Stimulated activated naive CD4-positive, alpha-beta T cell treated with Interleukin-2 at 50 U/mL for 16 hours (primary cell): Measurements from ENCODE around the gene SP5.
"Not testable (repeated sequence)": the region's sequence is repeated elsewhere in the genome, so short reads cannot be mapped to it uniquely, and the experiment has no call there.

Experiments used
- DNase-seq: peaks from one replicate; lab custom pipeline; 2025; lab: John Stamatoyannopoulos, UW

SP5 gene

DNA sequence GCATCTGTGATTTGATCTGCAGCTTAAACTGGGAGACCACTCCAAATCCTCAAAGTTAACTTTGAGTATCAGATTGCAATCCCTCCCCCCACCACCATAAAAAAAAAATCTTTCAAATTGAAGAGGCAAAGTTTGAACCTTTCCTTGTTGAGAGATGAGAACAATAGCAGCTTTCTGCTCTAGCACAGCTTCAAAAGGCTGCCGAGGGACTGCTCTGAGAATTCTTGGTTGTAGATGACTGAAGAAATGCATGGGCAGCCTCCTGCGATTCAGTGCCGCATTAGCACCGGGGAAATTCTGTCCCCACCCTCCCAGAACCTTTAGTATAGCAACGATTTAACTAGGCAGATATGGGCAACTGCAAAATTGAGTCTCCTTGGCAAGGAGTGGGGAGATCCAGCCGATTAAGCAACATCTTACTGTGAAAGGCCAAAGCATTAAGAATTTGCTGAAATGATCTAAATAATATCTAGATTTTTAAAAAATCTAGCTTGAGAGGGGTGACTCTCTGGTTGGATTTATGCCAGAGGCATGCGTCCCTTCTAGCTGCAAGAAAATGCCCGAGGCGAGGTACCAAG is 3.9 kb upstream of the SP5 start:
- DNase-seq, result no peak

DNA sequence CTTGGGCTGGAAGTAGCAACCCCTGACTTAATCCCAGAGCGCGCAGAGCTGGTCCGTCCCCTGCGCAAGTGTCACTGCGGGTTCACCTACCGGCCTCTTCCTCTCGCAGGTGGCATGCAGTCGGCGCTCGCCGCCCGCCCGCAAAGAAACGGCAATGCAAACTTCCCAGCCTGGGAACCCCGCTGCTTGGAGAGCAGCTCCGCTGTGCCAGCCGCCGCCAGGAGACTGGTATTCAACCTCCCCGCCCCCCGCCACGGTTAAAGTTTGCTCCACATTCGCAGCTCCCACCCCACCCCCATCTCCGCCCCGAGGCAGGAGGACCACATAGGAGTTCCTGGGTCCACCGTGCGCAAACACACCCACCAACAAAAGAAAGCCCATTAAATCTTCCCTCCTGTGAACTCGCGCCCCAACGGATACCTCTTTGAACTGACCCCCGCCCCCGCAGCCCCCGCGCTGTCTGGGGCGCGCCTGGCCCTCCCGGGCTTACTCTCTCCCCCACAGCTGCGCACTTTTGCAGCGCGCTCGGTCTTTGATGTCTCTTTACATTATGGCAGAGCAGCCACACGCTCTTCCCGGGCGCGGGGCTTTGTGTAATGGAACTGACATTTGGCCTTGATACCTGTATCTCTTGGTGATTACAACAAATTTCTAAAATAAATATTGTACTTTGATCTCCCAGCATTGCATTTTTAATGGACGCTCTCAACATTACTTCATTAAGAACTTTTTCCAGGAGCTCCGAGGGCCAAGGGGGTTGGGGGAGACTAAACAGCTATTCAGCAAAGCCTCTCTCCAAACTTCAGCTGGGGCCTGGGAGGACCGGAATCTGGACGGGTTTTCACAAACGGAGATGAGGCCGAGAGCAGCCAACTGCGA is 3.1 kb upstream of the SP5 start:
- DNase-seq, result no peak

DNA sequence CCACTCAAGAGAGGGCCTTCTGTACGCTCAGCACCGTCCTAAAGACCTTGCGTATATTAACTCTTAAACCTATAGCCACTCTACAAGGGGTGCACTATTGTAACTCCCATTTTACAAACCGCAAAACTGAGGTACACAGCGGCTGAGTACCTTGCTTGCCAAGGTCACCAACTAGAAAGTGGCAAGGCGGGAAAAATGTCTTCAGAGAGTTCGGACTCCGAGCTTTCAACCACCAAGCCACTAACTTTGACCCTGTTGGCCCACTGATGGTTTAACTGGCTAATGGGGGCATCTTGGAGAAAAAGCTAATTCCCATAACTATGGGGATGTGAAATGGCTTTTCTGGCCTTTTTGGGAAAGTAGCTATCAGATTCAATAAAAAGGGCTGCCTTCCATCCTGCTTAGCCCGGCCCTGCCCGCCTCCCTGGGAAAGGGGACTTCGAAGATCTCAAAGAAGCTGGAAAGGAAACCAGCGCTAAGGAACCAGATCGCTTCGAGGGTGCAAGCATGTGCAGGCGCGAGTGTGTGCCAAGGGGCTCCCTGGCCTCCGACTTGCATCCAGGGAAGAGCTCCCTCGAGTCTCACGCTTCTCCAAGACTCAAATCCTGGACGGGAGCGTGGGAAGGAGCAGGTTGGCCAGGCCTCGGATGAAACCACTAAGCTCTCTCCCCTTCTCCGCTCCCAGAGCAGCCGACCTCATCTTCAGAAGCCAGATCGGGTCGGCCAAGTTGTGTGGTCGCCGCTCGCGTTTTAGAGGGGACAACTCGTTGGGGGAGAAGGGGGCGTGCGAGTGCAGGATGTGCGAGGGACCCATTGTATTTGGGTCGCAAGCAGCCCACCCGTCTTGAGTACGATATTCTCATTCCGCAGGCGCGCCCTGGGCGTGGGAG is 2.2 kb upstream of the SP5 start:
- no peak for DNase-seq

DNA sequence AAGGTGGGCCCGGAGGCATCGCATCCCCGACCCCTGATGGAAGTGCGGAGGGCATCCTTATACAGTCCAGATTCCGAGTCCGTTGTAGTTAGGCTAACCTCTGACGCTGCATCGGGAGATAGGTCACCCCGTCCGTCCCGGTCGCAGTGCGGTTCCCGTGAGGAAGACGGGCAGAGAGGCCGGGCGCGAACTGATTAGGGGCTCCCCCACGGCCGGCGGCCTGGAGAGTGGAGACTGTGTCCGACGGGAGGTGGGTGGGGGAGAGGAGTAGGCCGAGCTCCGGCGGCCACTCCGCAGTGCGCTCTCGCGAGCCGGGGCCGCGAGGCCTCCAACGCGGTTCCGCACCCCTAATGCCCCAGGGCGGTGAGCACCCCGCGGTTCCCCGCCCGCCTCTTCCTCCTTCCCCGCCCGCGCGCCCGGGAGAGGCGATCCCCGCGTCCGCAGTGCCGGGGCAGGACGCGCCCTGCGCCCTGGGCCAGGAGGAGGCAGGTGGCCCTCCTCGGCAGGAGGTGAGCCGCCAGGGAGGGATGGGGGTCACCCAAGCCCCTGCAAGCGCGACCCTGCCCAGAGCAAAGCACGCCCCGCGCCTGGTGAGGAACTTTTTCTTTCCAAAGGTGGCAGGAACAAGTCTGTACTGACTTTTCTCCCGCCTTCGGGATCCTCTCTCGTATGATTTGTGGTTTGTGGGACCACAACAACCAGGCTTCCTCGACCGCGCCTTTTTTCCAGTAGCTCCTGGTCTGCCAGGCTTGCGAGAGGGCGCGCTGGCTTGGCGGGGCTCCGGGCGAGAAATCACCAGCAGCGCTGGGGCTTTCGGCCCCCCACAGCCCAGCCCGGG is 1.4 kb upstream of the SP5 start:
- DNase-seq, result no peak

DNA sequence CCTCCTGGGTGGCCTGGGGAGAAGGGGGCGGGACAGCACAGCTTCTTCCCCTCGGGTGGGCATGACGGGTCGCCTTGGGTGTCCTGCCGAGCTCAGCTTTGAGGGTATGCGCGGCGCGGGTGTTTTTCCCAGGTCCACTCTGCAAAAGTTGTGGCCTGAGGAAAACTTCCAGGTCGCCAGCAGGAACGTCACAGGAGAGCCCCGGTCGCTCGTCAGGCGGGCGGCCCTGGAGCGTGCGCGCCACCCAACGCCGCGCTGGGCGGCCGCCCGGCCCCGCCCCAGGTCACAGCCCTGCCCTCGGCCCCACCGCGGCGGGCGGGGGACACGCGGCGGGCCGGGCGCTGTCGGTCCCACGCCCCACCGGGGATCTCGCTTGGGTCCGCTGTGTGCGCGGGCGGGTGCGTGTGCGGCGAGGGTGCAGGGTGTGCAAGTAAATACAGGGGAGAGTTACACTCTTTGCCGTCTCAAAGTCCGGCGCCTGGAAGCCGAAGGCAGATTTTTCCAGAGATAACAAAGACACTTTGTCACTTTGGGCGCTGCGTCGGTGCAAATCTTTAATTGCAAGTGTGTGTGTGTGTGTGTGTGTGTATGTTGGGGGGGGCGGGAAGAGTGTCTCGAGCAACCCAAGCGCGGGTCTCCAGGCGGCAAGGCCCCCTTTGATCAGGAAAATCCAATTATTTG is 616 bp upstream of the SP5 start:
- no peak for DNase-seq

DNA sequence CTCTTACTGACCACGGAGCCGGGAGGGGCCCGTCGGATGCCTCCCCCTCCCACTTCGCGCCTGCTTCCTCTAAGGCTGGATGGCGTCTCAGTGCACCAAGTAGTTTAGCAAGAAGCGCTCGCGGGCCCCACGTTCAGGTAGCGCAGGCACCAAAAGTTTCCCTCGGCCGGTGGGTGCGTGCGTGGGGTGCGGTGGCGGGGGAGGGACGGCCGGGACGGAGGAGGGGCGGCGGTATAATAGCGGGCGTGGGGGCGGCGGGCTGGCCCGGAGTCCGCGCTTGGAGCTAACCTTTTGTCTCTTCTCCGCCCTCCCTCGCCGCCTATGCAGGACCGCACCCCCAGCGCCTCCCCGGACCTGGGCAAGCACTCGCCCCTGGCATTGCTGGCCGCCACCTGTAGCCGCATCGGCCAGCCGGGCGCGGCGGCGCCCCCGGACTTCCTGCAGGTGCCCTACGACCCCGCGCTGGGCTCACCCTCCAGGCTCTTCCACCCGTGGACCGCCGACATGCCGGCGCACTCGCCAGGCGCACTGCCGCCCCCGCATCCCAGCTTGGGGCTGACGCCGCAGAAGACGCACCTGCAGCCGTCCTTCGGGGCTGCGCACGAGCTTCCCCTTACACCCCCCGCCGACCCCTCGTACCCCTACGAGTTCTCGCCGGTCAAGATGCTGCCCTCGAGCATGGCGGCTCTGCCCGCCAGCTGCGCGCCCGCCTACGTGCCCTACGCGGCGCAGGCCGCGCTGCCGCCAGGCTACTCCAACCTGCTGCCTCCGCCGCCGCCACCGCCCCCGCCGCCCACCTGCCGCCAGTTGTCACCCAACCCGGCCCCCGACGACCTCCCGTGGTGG is 1.0 kb downstream of the SP5 start:
- no peak for DNase-seq

DNA sequence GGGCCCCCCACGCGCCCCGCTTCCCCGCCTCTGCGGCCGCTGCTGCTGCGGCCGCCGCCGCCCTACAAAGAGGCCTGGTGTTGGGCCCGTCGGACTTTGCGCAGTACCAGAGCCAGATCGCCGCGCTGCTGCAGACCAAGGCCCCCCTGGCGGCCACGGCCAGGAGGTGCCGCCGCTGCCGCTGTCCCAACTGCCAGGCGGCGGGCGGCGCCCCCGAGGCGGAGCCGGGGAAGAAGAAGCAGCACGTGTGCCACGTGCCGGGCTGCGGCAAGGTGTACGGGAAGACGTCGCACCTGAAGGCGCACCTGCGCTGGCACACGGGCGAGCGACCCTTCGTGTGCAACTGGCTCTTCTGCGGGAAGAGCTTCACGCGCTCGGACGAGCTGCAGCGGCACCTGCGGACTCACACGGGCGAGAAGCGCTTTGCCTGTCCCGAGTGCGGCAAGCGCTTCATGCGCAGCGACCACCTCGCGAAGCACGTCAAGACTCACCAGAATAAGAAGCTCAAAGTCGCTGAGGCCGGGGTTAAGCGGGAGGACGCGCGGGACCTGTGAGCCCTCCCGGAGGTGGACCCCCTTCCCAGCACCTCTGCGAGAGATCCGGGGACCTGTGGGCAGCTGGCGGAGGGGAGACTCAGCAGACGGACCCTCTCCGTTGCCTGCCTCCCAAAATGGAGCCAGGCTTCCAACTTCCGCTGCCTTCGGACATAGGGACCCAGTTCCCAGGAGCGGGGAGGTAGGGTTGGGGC is 1.9 kb downstream of the SP5 start:
- no peak for DNase-seq

DNA sequence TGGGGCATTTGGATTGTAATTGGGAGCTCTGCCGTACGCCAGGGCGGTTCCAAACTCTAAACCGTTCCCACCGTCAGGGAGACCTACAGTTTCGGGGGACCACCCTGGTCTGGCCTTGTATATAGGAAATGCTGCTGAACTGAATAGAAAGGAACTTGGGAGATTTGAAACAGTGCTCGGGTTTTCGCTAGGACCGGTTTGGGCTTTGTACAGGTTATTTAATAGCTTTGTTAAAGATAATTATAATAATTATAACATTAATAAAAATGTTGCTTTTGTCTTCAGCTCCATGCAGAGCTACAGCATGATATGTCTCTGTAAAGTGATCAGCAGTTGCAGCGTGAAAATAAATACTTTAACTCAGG is 2.4 kb downstream of the SP5 start:
- DNase-seq, result no peak

DNA sequence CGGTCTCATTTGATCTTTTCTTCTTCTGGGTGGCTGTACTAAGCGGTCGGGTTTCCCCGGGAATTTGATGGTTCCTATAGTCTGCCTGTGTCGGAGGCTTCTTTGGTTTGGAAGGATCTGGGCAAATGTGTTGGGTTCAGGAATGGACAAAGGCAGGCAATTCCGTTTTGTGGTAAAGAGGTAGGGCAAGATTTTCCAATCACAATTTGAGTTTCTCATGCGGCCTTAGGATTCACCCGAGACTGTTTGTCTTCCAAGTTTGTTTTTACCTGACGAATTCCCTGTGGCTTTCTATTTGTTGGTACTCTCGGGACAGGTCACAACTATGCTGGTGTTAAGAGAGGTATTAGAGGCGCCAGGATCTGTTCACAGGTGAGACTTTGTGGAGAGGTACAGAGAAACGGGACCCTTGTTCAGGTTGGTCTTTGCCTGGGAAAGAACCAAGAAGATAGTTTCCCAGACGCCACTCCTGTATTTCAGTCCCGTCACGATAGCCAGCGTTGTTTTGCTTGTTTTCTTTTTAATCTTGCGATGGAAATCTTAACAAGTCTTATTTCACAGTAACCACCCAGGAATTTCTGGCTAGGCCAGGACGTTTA is 3.0 kb downstream of the SP5 start:
- no peak for DNase-seq

DNA sequence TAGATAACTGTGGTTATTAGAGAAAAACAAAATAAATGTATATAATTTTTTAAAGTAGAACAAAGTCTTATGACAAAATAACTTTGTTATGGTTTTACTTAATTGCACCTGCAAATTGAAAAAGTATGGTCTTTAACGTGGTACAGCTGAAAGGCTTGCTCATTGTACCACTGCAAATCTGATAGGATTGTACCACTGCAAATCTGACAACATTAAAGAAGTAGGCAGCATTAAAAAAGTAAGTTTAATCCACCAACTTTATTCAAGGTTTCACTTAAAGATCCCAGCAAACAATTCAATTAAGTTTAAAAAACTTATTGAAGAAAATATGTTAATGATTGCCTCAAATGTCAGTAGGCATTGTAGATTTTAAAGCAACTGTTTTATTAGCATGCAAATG is 4.7 kb downstream of the SP5 start:
- DNase-seq, result no peak

DNA sequence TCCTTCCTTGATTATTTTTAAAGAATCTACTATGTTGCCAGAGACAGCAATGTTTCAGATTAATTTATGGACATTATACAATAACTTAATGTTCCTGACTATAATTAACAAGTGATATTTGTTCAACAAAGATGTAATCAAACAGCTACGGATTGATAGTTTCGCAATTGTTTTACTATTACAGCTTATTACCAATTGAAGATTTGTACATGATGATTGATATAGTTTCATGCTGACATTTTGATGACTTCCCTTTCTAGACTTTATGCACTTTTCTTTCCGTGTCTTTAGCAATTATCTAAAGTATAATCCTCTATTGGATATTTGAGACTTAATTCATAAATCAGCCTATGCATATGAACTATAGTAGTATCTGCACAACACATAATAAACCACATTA is 6.5 kb downstream of the SP5 start:
- no peak for DNase-seq

DNA sequence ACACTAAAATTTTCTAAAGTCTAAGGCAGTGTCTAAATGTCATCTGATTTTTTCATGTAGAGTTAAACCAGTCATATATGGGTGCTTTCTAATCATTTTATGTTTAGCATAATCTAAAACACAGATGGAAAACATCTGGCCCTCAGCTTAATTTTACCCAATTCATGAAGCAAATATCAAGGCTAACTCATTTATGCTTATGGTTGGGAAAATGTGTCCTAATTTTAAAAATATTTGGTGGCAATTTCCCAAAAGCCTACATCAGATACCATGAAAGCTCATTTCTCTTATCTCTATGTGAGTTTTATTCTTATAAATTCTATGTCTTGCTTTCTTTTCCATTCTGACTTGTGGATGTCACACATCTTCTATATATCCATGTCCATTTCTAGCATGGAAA is 7.2 kb downstream of the SP5 start:
- no peak for DNase-seq

DNA sequence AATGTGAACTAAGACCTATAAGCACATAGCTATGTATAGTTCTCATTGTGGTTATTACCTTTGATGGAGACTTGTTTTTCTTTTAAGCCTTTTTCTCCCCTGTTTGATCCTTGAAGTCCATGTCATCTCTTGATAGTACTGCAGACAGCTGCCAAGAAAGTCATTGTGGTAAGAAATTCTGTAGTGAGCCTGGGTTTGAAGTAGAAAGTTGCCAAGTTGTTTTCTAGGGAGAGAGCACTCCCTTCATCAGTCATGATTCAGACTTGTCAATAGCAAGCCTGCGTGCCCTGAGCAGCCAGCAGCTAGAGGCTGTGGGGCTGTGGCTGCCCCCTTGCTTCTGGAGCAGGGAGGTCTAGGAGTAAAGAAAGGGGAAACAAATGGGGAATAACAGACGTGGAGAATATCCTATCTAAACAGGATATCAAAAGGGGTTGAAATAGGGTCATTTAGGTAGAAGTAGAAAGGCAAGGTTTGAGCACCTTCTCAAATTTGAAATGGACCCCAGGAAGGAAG is 8.4 kb downstream of the SP5 start:
- no peak for DNase-seq

DNA sequence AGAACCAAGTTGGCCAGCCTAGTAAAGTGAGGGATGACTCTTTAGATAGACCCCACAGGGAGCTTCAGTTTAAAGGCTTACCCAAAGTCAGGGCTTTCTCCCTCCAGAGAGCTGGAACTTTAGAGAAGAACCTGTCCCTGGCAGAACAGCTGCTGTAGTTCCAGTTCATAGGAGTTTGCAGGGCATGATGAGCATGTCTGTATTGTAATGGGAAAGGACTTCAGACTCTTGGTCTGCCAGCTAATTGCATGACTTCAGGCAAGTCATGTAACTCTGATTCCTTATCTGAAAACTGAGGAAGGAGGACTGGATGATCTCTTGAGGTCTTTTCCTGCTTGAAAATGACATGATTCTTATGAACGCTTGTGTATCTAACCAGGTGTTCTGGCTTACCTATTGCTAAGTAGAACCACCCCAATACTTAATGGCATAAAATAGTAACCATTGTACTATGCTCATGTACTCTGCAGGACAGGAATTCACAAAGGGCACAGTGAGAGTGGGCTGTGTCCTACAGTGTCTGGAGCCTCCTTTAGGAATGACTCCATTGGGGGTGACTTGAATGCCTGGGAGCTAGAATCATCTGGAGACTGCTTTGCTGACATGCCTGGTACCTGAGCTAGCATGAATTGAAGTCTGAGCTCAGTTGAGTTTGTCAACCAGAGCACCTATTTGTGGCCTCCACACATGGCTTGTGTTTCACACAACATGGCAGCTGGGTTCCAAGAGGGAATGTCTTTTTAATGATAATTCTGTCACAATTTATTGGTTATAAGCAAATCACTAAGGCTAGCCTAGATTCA is 18.9 kb downstream of the SP5 start:
- no peak for DNase-seq

DNA sequence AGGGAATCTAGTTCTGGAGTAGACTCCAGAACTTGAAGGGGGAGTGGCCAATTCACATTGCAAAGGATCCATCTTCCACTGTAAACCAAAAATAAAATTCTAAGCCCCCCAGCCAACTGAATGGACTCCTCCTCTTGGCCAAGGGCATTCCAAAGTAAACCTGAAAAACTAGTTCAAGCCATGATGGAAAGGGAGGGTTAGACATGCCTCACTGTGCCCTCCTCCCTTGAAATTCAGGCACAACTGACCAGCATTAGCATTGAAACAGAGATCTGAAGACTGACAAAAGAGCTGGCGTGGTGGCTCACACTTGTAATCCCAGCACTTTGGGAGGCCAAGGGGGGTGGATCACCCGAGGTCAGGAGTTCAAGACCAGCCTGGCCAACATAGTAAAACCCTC is 19.5 kb downstream of the SP5 start:
- DNase-seq, result not testable (repeated sequence)

DNA sequence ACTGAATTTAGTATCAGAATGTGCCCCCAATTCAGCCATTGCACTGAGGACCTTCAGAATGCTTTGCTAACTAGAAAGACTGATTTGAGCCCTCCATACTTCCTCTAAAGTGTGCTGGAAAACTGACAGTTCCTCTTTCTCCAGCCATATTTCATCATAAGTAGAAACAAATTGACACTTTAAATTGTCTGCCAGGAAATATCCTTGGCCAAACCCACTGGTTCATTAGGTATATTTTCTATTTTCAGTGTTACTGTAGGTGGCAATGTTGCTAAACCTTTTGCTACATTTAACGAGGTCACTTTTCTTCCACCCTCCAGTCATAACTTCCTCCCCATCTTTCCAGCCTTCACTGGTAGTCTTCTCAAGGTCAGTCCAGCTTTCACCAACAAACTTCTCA is 21.5 kb downstream of the SP5 start:
- DNase-seq, result no peak

DNA sequence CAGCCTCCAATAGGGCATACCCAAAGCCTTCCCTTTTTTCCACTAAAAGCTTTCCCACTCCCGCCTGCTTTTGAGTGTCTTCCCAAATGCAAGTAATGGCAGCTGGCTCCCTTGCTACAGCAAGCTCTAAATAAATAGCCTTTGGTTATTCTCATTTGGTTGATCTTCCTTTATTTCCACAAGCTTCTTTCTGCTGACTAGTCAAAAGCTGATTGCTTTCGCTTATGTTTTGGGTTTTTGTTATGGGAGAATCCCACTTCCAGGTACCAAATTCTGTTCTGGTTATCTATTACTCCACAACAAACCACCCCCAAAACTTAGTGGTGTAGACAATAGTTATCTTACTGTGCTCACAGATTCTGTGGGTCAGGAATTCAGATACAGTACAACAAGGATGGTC is 22.3 kb downstream of the SP5 start:
- no peak for DNase-seq

DNA sequence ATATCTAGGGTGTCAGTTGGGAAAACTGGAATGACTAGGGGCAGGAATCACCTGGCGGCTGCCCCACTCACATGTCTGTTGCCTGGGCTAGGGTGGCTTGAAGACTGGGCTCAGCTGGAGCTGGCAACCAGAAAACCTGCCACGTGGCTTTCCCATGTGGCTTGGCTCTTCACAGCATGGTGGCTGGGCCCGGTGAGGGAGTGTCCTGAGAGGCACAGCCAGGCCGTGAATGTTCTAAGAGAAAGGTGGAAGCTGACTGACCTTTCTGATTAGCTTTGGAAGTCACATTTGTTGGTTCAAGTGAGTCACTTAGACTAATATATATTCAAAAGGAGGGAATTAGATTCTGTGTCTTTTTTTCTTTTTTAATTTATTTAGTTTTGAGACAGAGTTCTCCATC is 22.7 kb downstream of the SP5 start:
- DNase-seq, result no peak
